ENCODE results near the gene GPALPP1. TPM values are rescaled to one million over a fixed set of nuclear protein-coding genes. Genes with fewer than 3 reads are reported as not detected.
"Not testable (repeated sequence)": the region's sequence is repeated elsewhere in the genome, so short reads cannot be mapped to it uniquely, and the experiment has no call there.

Gene GPALPP1, protein sequence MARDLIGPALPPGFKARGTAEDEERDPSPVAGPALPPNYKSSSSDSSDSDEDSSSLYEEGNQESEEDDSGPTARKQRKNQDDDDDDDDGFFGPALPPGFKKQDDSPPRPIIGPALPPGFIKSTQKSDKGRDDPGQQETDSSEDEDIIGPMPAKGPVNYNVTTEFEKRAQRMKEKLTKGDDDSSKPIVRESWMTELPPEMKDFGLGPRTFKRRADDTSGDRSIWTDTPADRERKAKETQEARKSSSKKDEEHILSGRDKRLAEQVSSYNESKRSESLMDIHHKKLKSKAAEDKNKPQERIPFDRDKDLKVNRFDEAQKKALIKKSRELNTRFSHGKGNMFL
- total RNA-seq: 10 to 100 TPM; 22.7 to 36.0 (median 23.3) TPM

DNA sequence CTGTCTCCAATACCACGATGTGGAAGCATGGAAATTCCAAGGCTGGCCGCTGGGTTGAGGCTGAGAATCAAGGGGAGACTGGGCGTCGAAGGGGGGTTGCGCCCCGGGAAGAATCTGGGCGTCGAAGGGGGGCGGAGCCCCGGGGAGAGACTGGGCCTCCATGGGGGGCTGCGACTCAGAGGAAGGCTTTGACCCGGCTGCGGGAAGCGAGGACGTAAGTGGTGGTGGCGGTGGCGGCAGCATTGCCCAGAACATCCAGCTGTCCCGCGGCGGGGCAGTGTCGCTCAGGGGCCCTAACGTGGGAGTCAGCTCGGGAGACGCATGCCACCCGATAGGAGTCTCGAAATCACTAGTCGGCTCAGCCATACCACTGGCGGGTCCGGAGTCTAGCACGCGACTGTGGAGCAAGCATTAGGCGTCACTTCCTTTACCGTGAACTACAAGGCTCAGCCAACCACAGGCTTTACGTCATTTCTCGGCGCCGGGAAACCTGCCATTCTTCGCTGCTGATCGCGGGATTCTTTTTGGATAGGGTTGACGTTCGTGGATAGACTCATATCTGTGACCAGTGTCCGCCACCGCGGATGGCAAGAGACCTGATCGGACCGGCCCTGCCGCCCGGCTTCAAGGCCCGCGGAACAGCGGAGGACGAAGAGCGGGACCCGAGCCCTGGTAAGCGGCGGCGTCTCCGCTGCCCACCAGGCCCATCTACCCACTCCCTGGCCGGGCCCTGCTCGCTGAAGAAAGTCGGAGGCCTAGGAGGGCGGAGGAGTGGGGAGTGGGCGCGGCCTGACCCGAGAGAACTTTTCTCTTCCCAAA is at the start of gene GPALPP1, which contains the start of gene NUFIP1:
Gene GPALPP1, plus strand, starts transcription at position 468 of the 819 bp plus-strand sequence. Its CDS starts 117 bp downstream, at position 585.
Gene NUFIP1, minus strand, starts transcription at position 401 of the 819 bp plus-strand sequence. Its CDS starts 35 bp downstream, at position 366.
- TF ChIP-seq POLR2AphosphoS5 (IDR thresholded peaks at IDR 0.05): peak; percentile 71 to 87 (median 75)
- no peak for TF ChIP-seq POLR2A (IDR thresholded peaks at IDR 0.05)
- TF ChIP-seq, protein P1, sequence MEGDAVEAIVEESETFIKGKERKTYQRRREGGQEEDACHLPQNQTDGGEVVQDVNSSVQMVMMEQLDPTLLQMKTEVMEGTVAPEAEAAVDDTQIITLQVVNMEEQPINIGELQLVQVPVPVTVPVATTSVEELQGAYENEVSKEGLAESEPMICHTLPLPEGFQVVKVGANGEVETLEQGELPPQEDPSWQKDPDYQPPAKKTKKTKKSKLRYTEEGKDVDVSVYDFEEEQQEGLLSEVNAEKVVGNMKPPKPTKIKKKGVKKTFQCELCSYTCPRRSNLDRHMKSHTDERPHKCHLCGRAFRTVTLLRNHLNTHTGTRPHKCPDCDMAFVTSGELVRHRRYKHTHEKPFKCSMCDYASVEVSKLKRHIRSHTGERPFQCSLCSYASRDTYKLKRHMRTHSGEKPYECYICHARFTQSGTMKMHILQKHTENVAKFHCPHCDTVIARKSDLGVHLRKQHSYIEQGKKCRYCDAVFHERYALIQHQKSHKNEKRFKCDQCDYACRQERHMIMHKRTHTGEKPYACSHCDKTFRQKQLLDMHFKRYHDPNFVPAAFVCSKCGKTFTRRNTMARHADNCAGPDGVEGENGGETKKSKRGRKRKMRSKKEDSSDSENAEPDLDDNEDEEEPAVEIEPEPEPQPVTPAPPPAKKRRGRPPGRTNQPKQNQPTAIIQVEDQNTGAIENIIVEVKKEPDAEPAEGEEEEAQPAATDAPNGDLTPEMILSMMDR (IDR thresholded peaks at IDR 0.05): peak in 1 of 3 donors; percentile 48
- Histone ChIP-seq H3K4me3 (peak within 1 kb of the TSS; percentile 84 to 96 (median 90)), H3K9me3 (no peaks in the 10 kb centered on the region), H3K27ac (peak within 1 kb of the TSS; percentile 92 to 93), H3K36me3 (no peaks in the 10 kb centered on the region), H3K4me1 (peaks cover 3 to 12% of the 10 kb centered on the region in 2 donors), H3K27me3 (no peaks in the 10 kb centered on the region)
- DNase-seq (ENCODE audit: low spot score in 2 of 2): peak; percentile 85 to 90
- intact Hi-C loops (cut with DNase I; ENCODE audit: low total_unique reads): no loop called here

DNA sequence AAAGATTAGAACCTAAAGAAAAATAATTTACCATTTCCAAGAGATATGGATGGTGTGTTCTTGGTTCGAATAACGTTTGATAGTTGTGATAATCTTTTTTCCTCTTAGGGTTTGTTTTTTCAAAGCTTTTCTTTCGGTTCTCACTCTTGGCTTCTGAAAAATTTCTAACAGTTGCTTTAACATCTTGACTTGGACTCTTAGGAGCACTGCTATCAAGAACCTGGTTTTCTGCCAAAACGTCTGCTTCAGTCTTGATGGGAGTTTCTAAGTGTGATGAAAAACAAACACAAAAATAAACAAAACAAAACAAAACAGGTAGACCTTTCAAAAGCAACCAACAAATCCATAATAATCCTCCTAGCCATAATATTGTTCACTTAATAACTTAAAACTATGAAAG is 45.9 kb upstream of the GPALPP1 start:
- H3K27me3 ChIP-seq; H3K36me3 ChIP-seq; H3K27ac ChIP-seq; DNase-seq (ENCODE audit: low spot score in 2 of 2); H3K9me3 ChIP-seq; intact Hi-C loops (cut with DNase I; ENCODE audit: low total_unique reads); H3K4me1 ChIP-seq; H3K4me3 ChIP-seq: not testable (repeated sequence)

DNA sequence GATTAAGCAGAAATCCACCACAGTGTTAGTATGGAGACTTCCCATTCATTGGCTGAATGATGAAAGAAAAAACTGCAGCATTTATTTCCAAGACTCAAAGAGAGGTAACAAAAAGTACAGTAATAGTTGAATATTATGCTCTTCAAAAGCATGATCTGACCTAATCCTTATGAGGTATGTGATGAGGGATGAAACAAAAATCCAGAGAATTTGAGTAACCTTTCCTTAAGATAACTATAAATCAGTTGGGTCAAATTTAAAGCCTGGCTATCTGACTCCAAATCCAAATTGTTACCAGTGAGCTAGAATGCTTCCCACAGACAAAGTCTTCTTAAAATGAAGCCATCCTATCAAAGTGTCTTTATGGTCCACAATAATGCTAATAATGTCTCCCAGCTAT is 38.2 kb upstream of the GPALPP1 start:
- no peaks in the 10 kb centered on the region for H3K27me3 ChIP-seq
- TF ChIP-seq POLR2A (IDR thresholded peaks at IDR 0.05): no peak
- TF ChIP-seq POLR2AphosphoS5 (IDR thresholded peaks at IDR 0.05): no peak
- TF ChIP-seq, protein P1 (IDR thresholded peaks at IDR 0.05): no peak
- no peak overlapping the region for H3K4me3 ChIP-seq
- H3K4me1 ChIP-seq: no peaks in the 10 kb centered on the region
- H3K36me3 ChIP-seq: no peaks in the 10 kb centered on the region
- DNase-seq (ENCODE audit: low spot score in 2 of 2): no peak
- no peak overlapping the region for H3K27ac ChIP-seq
- no peaks in the 10 kb centered on the region for H3K9me3 ChIP-seq
- intact Hi-C loops (cut with DNase I; ENCODE audit: low total_unique reads): no loop called here

DNA sequence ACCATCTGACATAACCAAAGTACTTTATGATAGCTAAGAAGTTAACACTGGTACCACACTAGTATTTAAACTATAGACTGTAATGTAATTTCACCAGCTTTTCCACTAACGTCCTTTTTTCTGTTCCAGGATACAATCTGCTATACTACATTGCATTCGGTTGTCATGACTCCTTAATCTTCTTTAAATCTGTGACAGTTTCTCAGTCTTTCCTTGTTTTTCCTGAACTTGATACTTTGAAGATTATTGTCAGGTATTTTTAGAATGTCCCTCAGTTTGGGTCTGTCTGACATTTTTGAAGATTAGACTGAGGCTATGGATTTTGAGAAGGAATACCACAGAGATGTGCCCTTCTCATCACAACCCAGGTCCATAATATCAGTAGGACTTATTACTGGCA is 36.7 kb upstream of the GPALPP1 start:
- no peak for DNase-seq (ENCODE audit: low spot score in 2 of 2)
- H3K27me3 ChIP-seq: no peaks in the 10 kb centered on the region
- H3K27ac ChIP-seq: no peak overlapping the region
- H3K9me3 ChIP-seq: no peaks in the 10 kb centered on the region
- intact Hi-C loops (cut with DNase I; ENCODE audit: low total_unique reads): no loop called here
- TF ChIP-seq, protein P1 (IDR thresholded peaks at IDR 0.05): no peak
- TF ChIP-seq POLR2AphosphoS5 (IDR thresholded peaks at IDR 0.05) (no peak), POLR2A (IDR thresholded peaks at IDR 0.05) (no peak)
- H3K4me3 ChIP-seq: no peak overlapping the region
- no peaks in the 10 kb centered on the region for H3K36me3 ChIP-seq
- no peaks in the 10 kb centered on the region for H3K4me1 ChIP-seq

DNA sequence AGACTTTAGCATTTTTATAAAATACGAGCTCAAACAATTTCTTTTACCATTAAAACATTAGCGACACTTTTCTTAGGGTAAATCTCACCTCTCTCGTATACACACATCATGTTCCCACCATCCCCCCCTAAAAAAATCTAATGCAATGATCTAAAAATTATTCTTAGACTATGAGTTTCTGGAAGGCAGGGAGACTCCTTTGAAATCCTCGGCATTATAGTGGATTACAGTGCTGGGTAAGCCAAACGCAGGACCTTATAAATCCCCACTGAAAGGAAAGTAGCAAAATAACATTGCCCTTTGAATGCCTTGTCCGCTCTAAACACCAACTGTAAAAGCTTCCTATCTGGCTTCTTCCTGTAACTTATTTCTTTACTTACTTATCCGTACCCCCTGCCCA is 35.1 kb upstream of the GPALPP1 start:
- TF ChIP-seq POLR2A (IDR thresholded peaks at IDR 0.05) (no peak), POLR2AphosphoS5 (IDR thresholded peaks at IDR 0.05) (no peak)
- TF ChIP-seq, protein P1 (IDR thresholded peaks at IDR 0.05): no peak
- Histone ChIP-seq H3K27me3 (no peaks in the 10 kb centered on the region), H3K27ac (no peak overlapping the region), H3K36me3 (no peaks in the 10 kb centered on the region), H3K4me3 (no peak overlapping the region), H3K9me3 (no peaks in the 10 kb centered on the region), H3K4me1 (no peaks in the 10 kb centered on the region)
- no peak for DNase-seq (ENCODE audit: low spot score in 2 of 2)
- intact Hi-C loops (cut with DNase I; ENCODE audit: low total_unique reads): no loop called here

Measured in breast epithelium (tissue), 4 donors.